WTC11 (cell line): ENCODE measurements around the gene ACSL1.

Experiments used
- ATF2 ChIP-seq: sonication (generic); formaldehyde crosslinking; IDR thresholded peaks from 2 replicates; pipeline ENCODE4 v1.8.1; 2022; ENCODE audit warnings: low read depth, missing genetic modification reagents, borderline replicate concordance
- CTCF ChIP-seq: fragments of 200-600 bp; IDR thresholded peaks from 2 replicates; pipeline ENCODE4 v1.8.0; 2022; ENCODE audit warnings: antibody characterized with exemption
- E2F4 ChIP-seq: sonication (generic); formaldehyde crosslinking; IDR thresholded peaks from 2 replicates; pipeline ENCODE4 v1.8.1; 2022; ENCODE audit warnings: low read depth, mild to moderate bottlenecking, moderate library complexity, missing genetic modification reagents, borderline replicate concordance
- JUN ChIP-seq: sonication (generic); formaldehyde crosslinking; IDR thresholded peaks from 2 replicates; pipeline ENCODE4 v1.8.0; 2023; ENCODE audit warnings: mild to moderate bottlenecking, missing genetic modification reagents
- USF2 ChIP-seq: sonication (generic); formaldehyde crosslinking; IDR thresholded peaks from 2 replicates; pipeline ENCODE4 v1.8.1; 2023; ENCODE audit warnings: mild to moderate bottlenecking, missing genetic modification reagents, moderate library complexity
- ZNF138 ChIP-seq: sonication (generic); formaldehyde crosslinking; conservative IDR thresholded peaks from 2 replicates; pipeline ENCODE4 v1.8.1; 2022; ENCODE audit warnings: mild to moderate bottlenecking, moderate library complexity, missing genetic modification reagents
- ZNF425 ChIP-seq: fragments of 250-450 bp; sonication (Bioruptor Pico); conservative IDR thresholded peaks from 2 replicates; pipeline ENCODE4 v1.9.0; 2021; ENCODE audit warnings: mild to moderate bottlenecking
- ZSCAN18 ChIP-seq: fragments of 250-450 bp; sonication (Bioruptor Pico); IDR thresholded peaks from 2 replicates; pipeline ENCODE4 v2.1.2; 2022; ENCODE audit warnings: mild to moderate bottlenecking, moderate library complexity

GRCh38 chr4:184819786-184820185 is 6.0 kb downstream of the ACSL1 start:
- no peak for TF ChIP-seq USF2 (CRISPR knock-in tag)
- no peak for TF ChIP-seq ZNF138 (CRISPR knock-in tag)
- TF ChIP-seq CTCF, result no peak
- no peak for TF ChIP-seq E2F4 (CRISPR knock-in tag)
- TF ChIP-seq ATF2 (CRISPR knock-in tag), result no peak
- TF ChIP-seq ZSCAN18 (CRISPR knock-in tag), result no peak
- TF ChIP-seq ZNF425 (CRISPR knock-in tag), result no peak
- no peak for TF ChIP-seq JUN (CRISPR knock-in tag)
